Hepatocyte (in vitro differentiated cells): ENCODE measurements around the gene AURKAIP1.

Source experiments
- CTCF ChIP-seq: fragments of 200-600 bp; sonication (generic); IDR thresholded peaks from 2 replicates; pipeline ENCODE4 v1.5.1; 2016; ENCODE audit warnings: antibody characterized with exemption, mild to moderate bottlenecking; ENCODE audit not compliant: poor library complexity
- EZH2 ChIP-seq: fragments of 200-600 bp; sonication (generic); IDR thresholded peaks from 2 replicates; pipeline ENCODE4 v1.6.1; 2016; ENCODE audit warnings: antibody characterized with exemption, mild to moderate bottlenecking, borderline replicate concordance
- EZH2phosphoT487 ChIP-seq: fragments of 200-600 bp; sonication (generic); IDR thresholded peaks from one replicate; pipeline ENCODE4 v1.6.1; 2018; ENCODE audit warnings: antibody characterized with exemption, mild to moderate bottlenecking, low read depth, moderate library complexity; ENCODE audit not compliant: unreplicated experiment, severe bottlenecking

- no peak for TF ChIP-seq CTCF
- TF ChIP-seq EZH2phosphoT487, result no peak
- no peak for TF ChIP-seq EZH2
Observed at GRCh38 chr1:1327291-1327690, 47.7 kb downstream of the AURKAIP1 start.
